GM23338 (cell line): ENCODE results near the gene PCGF3. TPM values are rescaled to one million over a fixed set of nuclear protein-coding genes. Genes with fewer than 3 reads are reported as not detected.
"Not testable (repeated sequence)": the region's sequence is repeated elsewhere in the genome, so short reads cannot be mapped to it uniquely, and the experiment has no call there.

Experiments used
- ATAC-seq: fragments of 200-7000 bp; cut with Tn5 transposase; 3 replicates; pipeline ENCODE4 v1.9.1; 2020
- DNase-seq: peaks from one replicate; pipeline ENCODE4 v3.0.0-alpha.2; 2015; ENCODE audit warnings: low spot score
- H2AFZ ChIP-seq: fragments of 200-600 bp; sonication (generic); 2 replicates; pipeline ENCODE4 v1.8.0; 2016; ENCODE audit warnings: antibody characterized with exemption, mild to moderate bottlenecking, moderate library complexity
- H3F3A ChIP-seq: fragments of 200-600 bp; sonication (generic); replicated peaks from 2 replicates; pipeline ENCODE4 v1.8.0; 2017; ENCODE audit warnings: antibody characterized with exemption, mixed run types, low read depth
- H3K27ac ChIP-seq: fragments of 200-600 bp; sonication (generic); 2 replicates; pipeline ENCODE4 v1.6.1; 2016; ENCODE audit warnings: low read depth
- H3K27me3 ChIP-seq: fragments of 200-600 bp; sonication (generic); 2 replicates; pipeline ENCODE4 v1.8.0; 2016; ENCODE audit warnings: mild to moderate bottlenecking, mixed run types, moderate library complexity; ENCODE audit not compliant: insufficient read depth
- H3K36me3 ChIP-seq: fragments of 200-600 bp; sonication (generic); 2 replicates; pipeline ENCODE4 v1.8.0; 2016; ENCODE audit warnings: mild to moderate bottlenecking; ENCODE audit not compliant: insufficient read depth
- H3K4me1 ChIP-seq: fragments of 200-600 bp; sonication (generic); 2 replicates; pipeline ENCODE4 v1.8.0; 2016; ENCODE audit warnings: mild to moderate bottlenecking, moderate library complexity; ENCODE audit not compliant: insufficient read depth
- H3K4me2 ChIP-seq: fragments of 200-600 bp; sonication (generic); 2 replicates; pipeline ENCODE4 v1.7.1; 2017; ENCODE audit warnings: mixed run types
- H3K4me3 ChIP-seq: fragments of 200-600 bp; sonication (generic); 2 replicates; pipeline ENCODE4 v1.6.1; 2016; ENCODE audit warnings: mixed run types
- H3K79me2 ChIP-seq: fragments of 200-600 bp; sonication (generic); replicated peaks from 2 replicates; pipeline ENCODE4 v1.8.0; 2017; ENCODE audit warnings: mild to moderate bottlenecking; ENCODE audit not compliant: insufficient read depth
- H3K9me2 ChIP-seq: fragments of 200-600 bp; sonication (generic); 2 replicates; pipeline ENCODE4 v1.8.0; 2017; ENCODE audit not compliant: insufficient read depth
- H4K20me1 ChIP-seq: fragments of 200-600 bp; sonication (generic); replicated peaks from 2 replicates; pipeline ENCODE4 v1.8.0; 2017; ENCODE audit warnings: mild to moderate bottlenecking; ENCODE audit not compliant: insufficient read depth
- H3K27ac Mint-ChIP-seq: 2 replicates; pipeline ENCODE4 v1.8.0; 2020; ENCODE audit warnings: inconsistent platforms, mild to moderate bottlenecking, moderate library complexity, mixed read lengths
- H3K27me3 Mint-ChIP-seq: 3 replicates; pipeline ENCODE4 v1.8.0; 2022; ENCODE audit warnings: low read depth, mild to moderate bottlenecking, moderate library complexity, mixed read lengths, inconsistent platforms; ENCODE audit not compliant: insufficient read depth, poor library complexity
- H3K36me3 Mint-ChIP-seq: 3 replicates; pipeline ENCODE4 v1.8.0; 2021; ENCODE audit warnings: low read depth, mild to moderate bottlenecking, inconsistent platforms, moderate library complexity, mixed read lengths
- H3K4me1 Mint-ChIP-seq: 3 replicates; pipeline ENCODE4 v1.8.0; 2020; ENCODE audit warnings: mild to moderate bottlenecking, inconsistent platforms, mixed read lengths
- H3K4me3 Mint-ChIP-seq: 3 replicates; pipeline ENCODE4 v1.8.0; 2021; ENCODE audit warnings: moderate library complexity, mild to moderate bottlenecking, inconsistent platforms, mixed read lengths
- H3K9me3 Mint-ChIP-seq: 3 replicates; pipeline ENCODE4 v1.8.0; 2020; ENCODE audit warnings: moderate library complexity, mild to moderate bottlenecking, inconsistent platforms, mixed read lengths
- CREB1 ChIP-seq: fragments of 250-450 bp; sonication (Bioruptor Pico); IDR thresholded peaks from 2 replicates; pipeline ENCODE4 v1.5.0; 2020; ENCODE audit warnings: low read depth, mild to moderate bottlenecking, moderate library complexity
- ETS1 ChIP-seq: IDR thresholded peaks from 2 replicates; pipeline ENCODE4 v1.6.1; 2016; ENCODE audit warnings: antibody characterized with exemption
- EZH2 ChIP-seq: fragments of 200-600 bp; sonication (generic); IDR thresholded peaks from one replicate; pipeline ENCODE4 v1.8.0; 2017; ENCODE audit warnings: antibody characterized with exemption, mild to moderate bottlenecking, low read depth; ENCODE audit not compliant: unreplicated experiment
- EZH2phosphoT487 ChIP-seq: fragments of 200-600 bp; sonication (generic); IDR thresholded peaks from one replicate; pipeline ENCODE4 v1.8.1; 2018; ENCODE audit warnings: antibody characterized with exemption; ENCODE audit not compliant: unreplicated experiment
- JUNB ChIP-seq: IDR thresholded peaks from one replicate; pipeline ENCODE4 v1.6.1; 2016; ENCODE audit warnings: antibody characterized with exemption; ENCODE audit not compliant: unreplicated experiment
- NANOG ChIP-seq: IDR thresholded peaks from 2 replicates; pipeline ENCODE4 v1.6.1; 2016; ENCODE audit warnings: antibody characterized with exemption, borderline replicate concordance
- POLR2AphosphoS5 ChIP-seq: IDR thresholded peaks from 2 replicates; pipeline ENCODE4 v1.6.1; 2016; ENCODE audit warnings: antibody characterized with exemption, low read depth
- STAT1 ChIP-seq: IDR thresholded peaks from one replicate; pipeline ENCODE4 v1.6.1; 2016; ENCODE audit warnings: antibody characterized with exemption; ENCODE audit not compliant: unreplicated experiment
- ZNF114 ChIP-seq: fragments of 250-450 bp; sonication (Bioruptor Pico); IDR thresholded peaks from 2 replicates; pipeline ENCODE4 v1.5.0; 2020; ENCODE audit warnings: mild to moderate bottlenecking, moderate library complexity
- ZNF331 ChIP-seq: fragments of 250-450 bp; sonication (Bioruptor Pico); IDR thresholded peaks from 2 replicates; pipeline ENCODE4 v1.5.0; 2020; ENCODE audit warnings: low read depth, mild to moderate bottlenecking, moderate library complexity
- polyA plus RNA-seq: library from polyadenylated mRNA; unstranded; fragments of >200 nt; fragmentation: Nextera tagmentation; extraction: Ambion mirVana; gene quantifications from 2 replicates; pipeline ENCODE4 v1.2.1, GENCODE V29; 2016
- total RNA-seq: library from RNA; depleted of rRNA; stranded (reverse); fragments of >200 nt; shearing (Covaris generic); gene quantifications from 2 replicates; pipeline ENCODE4 v1.2.3, GENCODE V29; 2014
- TF ChIP-seq, protein P1 (sequence below): IDR thresholded peaks from one replicate; pipeline ENCODE4 v1.6.1; 2018; ENCODE audit warnings: antibody characterized with exemption; ENCODE audit not compliant: unreplicated experiment

Gene PCGF3
- total and polyA plus RNA-seq, 2 experiments from 2014 or later: 33.1 to 49.0 TPM

- not testable (repeated sequence) for H4K20me1 ChIP-seq, H3K9me2 ChIP-seq, H3K4me2 ChIP-seq, H3K36me3 Mint-ChIP-seq, H3K4me3 ChIP-seq, H3K27ac ChIP-seq, H3K27ac Mint-ChIP-seq, H3K36me3 ChIP-seq, H3K4me1 ChIP-seq, H2AFZ ChIP-seq, H3K27me3 ChIP-seq, H3K79me2 ChIP-seq, ATAC-seq, H3K4me3 Mint-ChIP-seq, H3F3A ChIP-seq
- peak; percentile 50 for DNase-seq
- Mint-ChIP-seq H3K9me3 (peaks cover 17% of the 10 kb centered on the region), H3K4me1 (peaks cover 20% of the 10 kb centered on the region; the same call in 2 of the 3 replicates), H3K27me3 (peaks cover 12% of the 10 kb centered on the region)
These were observed 11.2 kb upstream of the PCGF3 start for GRCh38 chr4:694341-694940.

DNA sequence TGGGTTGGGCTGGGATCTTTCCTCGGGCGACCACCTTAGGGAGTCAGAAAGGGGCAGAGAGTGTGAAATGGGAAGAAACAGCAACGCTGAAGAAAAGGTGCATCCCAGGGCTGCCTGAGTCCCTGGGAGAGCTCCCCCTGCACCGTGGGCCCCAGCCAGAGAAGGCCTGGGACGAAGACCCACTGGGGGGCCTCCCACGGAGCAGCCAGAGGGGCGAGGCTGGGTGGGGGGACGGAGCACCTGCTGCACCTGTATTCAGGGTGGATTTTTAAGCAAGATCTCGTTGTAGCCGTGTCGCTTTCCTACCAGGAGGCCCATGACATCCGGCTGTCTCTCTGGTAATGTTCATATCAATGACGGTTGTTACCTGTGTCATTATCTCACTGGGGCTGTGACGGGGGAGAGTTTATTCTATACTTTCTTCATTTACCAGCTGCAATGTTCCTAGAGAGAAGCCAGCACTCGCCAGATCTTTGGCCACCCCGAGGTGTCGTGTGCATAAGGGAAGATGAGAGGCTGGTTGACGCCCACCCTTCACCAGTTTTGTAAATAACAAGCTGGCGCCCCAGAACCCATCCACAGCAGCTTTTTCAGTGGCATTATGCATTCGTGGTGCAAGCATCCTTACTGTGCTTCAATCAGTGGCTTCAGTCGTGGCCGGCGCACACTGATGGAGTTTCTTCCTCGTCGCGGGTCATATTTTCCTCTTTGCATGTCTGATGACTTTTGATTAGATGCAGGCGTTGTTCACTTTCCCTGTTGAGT lies 5.6 kb upstream of the PCGF3 start:
- peaks cover 23% of the 10 kb centered on the region for H3K27me3 Mint-ChIP-seq
- Histone ChIP-seq H3K27ac (no peak overlapping the region), H2AFZ (no peak overlapping the region)

GRCh38 chr4:700587-701264 lies 4.9 kb upstream of the PCGF3 start:
- peaks cover 6% of the 10 kb centered on the region; the same call in 1 of the 3 replicates for H3K4me1 Mint-ChIP-seq
- Histone ChIP-seq H3K4me1 (no peaks in the 10 kb centered on the region), H3K27ac (no peak overlapping the region), H3K27me3 (peaks cover 6% of the 10 kb centered on the region; the same call in 1 of the 2 replicates), H3F3A (no peaks in the 10 kb centered on the region), H3K36me3 (no peaks in the 10 kb centered on the region), H4K20me1 (no peaks in the 10 kb centered on the region), H3K4me2 (no peak overlapping the region), H3K4me3 (no peak overlapping the region), H3K79me2 (no peaks in the 10 kb centered on the region), H3K9me2 (no peaks in the 10 kb centered on the region), H2AFZ (no peak overlapping the region)
- H3K9me3 Mint-ChIP-seq: peaks cover 2% of the 10 kb centered on the region; the same call in 1 of the 3 replicates
- peaks cover 18% of the 10 kb centered on the region for H3K27me3 Mint-ChIP-seq
- no peak overlapping the region for H3K4me3 Mint-ChIP-seq
- DNase-seq (peak; percentile 36), ATAC-seq (no peak)
- no peak overlapping the region for H3K27ac Mint-ChIP-seq
- H3K36me3 Mint-ChIP-seq: no peaks in the 10 kb centered on the region
- TF ChIP-seq NANOG (no peak), EZH2 (no peak), ZNF331 (CRISPR knock-in tag) (no peak), CREB1 (no peak)
- TF ChIP-seq, protein P1, sequence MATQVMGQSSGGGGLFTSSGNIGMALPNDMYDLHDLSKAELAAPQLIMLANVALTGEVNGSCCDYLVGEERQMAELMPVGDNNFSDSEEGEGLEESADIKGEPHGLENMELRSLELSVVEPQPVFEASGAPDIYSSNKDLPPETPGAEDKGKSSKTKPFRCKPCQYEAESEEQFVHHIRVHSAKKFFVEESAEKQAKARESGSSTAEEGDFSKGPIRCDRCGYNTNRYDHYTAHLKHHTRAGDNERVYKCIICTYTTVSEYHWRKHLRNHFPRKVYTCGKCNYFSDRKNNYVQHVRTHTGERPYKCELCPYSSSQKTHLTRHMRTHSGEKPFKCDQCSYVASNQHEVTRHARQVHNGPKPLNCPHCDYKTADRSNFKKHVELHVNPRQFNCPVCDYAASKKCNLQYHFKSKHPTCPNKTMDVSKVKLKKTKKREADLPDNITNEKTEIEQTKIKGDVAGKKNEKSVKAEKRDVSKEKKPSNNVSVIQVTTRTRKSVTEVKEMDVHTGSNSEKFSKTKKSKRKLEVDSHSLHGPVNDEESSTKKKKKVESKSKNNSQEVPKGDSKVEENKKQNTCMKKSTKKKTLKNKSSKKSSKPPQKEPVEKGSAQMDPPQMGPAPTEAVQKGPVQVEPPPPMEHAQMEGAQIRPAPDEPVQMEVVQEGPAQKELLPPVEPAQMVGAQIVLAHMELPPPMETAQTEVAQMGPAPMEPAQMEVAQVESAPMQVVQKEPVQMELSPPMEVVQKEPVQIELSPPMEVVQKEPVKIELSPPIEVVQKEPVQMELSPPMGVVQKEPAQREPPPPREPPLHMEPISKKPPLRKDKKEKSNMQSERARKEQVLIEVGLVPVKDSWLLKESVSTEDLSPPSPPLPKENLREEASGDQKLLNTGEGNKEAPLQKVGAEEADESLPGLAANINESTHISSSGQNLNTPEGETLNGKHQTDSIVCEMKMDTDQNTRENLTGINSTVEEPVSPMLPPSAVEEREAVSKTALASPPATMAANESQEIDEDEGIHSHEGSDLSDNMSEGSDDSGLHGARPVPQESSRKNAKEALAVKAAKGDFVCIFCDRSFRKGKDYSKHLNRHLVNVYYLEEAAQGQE: no peak

More for the DNA sequence above, 5.6 kb upstream of the PCGF3 start:
- H3K27ac Mint-ChIP-seq: no peak overlapping the region
- Histone ChIP-seq H3K4me2 (no peak overlapping the region), H4K20me1 (no peaks in the 10 kb centered on the region), H3K4me1 (no peaks in the 10 kb centered on the region), H3F3A (no peaks in the 10 kb centered on the region), H3K9me2 (no peaks in the 10 kb centered on the region), H3K36me3 (no peaks in the 10 kb centered on the region), H3K4me3 (no peak overlapping the region), H3K27me3 (peaks cover 4% of the 10 kb centered on the region; the same call in 1 of the 2 replicates), H3K79me2 (no peaks in the 10 kb centered on the region)
- peaks cover 9% of the 10 kb centered on the region for H3K9me3 Mint-ChIP-seq
- TF ChIP-seq ZNF331 (CRISPR knock-in tag) (no peak), ZNF114 (no peak), EZH2 (no peak), EZH2phosphoT487 (no peak), JUNB (no peak), STAT1 (no peak), POLR2AphosphoS5 (no peak), ETS1 (no peak), CREB1 (no peak)
- no peak for DNase-seq
- no peak for ATAC-seq
- peaks cover 6% of the 10 kb centered on the region; the same call in 1 of the 3 replicates for H3K4me1 Mint-ChIP-seq
- H3K36me3 Mint-ChIP-seq: 0 out of 3 replicates have a peak, but pooled peaks cover under 1% of the 10 kb centered on the region
- no peak overlapping the region for H3K4me3 Mint-ChIP-seq
